ENCODE measurements around the gene ATP5ME.
A peak's percentile ranks its signal among the peaks of the same experiment; 100 is the strongest.
"Not testable (repeated sequence)": the region's sequence is repeated elsewhere in the genome, so short reads cannot be mapped to it uniquely, and the experiment has no call there.

The ATP5ME gene

GRCh38 chr4:704971-705277 is 30.8 kb upstream of the ATP5ME start:
- DNase-seq (ENCODE audit: low spot score), result no peak

GRCh38 chr4:704198-704891 is 30.3 kb upstream of the ATP5ME start:
- DNase-seq (ENCODE audit: low spot score), result no peak

- DNase-seq (ENCODE audit: low spot score), result no peak
These were observed 29.5 kb upstream of the ATP5ME start for GRCh38 chr4:703336-704197.

GRCh38 chr4:702618-703048 is 28.6 kb upstream of the ATP5ME start:
- no peak for DNase-seq (ENCODE audit: low spot score)

- no peak for DNase-seq (ENCODE audit: low spot score)
These were observed 26.6 kb upstream of the ATP5ME start for GRCh38 chr4:700587-701264.

GRCh38 chr4:699816-700580 is 25.9 kb upstream of the ATP5ME start:
- DNase-seq (ENCODE audit: low spot score), result no peak

GRCh38 chr4:694341-694940 is 20.4 kb upstream of the ATP5ME start:
- not testable (repeated sequence) for DNase-seq (ENCODE audit: low spot score)

- no peak for DNase-seq (ENCODE audit: low spot score)
These were observed 18.9 kb upstream of the ATP5ME start for GRCh38 chr4:692771-693554.

GRCh38 chr4:689723-690122 is 15.6 kb upstream of the ATP5ME start:
- no peak for DNase-seq (ENCODE audit: low spot score)

GRCh38 chr4:688854-689681 is 15.0 kb upstream of the ATP5ME start, which contains the start of gene SLC49A3:
SLC49A3 (minus strand) TSS chr4:689151; CDS start chr4:689127, 24 bp downstream.
- peak; percentile 26 for DNase-seq (ENCODE audit: low spot score)

GRCh38 chr4:687971-688853 is 14.1 kb upstream of the ATP5ME start:
- no peak for DNase-seq (ENCODE audit: low spot score)

- DNase-seq (ENCODE audit: low spot score), result peak; percentile 92
These were observed 13.2 kb upstream of the ATP5ME start for GRCh38 chr4:687048-687970.

GRCh38 chr4:686413-687040 is 12.5 kb upstream of the ATP5ME start:
- DNase-seq (ENCODE audit: low spot score), result no peak

GRCh38 chr4:685679-686412 is 11.8 kb upstream of the ATP5ME start:
- no peak for DNase-seq (ENCODE audit: low spot score)

- no peak for DNase-seq (ENCODE audit: low spot score)
These were observed 10.7 kb upstream of the ATP5ME start for GRCh38 chr4:684623-685327.

Measured in kidney tubule cell (primary cell).